GM12878 (cell line): ENCODE data around the gene COL3A1. TPM values are rescaled to one million over a fixed set of nuclear protein-coding genes. Genes with fewer than 3 reads are reported as not detected.

Source experiments
- BACH1 ChIP-seq: fragments of 450-650 bp; IDR thresholded peaks from 2 replicates; pipeline ENCODE4 v1.6.1; 2017; ENCODE audit warnings: mild to moderate bottlenecking, borderline replicate concordance
- IKZF1 ChIP-seq: fragments of 450-650 bp; conservative IDR thresholded peaks from 2 replicates; pipeline ENCODE4 v1.6.1; 2017; ENCODE audit warnings: antibody characterized with exemption, mild to moderate bottlenecking
- MEF2A ChIP-seq: IDR thresholded peaks from 2 replicates; pipeline ENCODE4 v1.6.1; 2011; ENCODE audit warnings: low read depth, mild to moderate bottlenecking, low read length, moderate library complexity; ENCODE audit not compliant: insufficient read depth
- MTA3 ChIP-seq: IDR thresholded peaks from 2 replicates; pipeline ENCODE4 v1.6.1; 2012; ENCODE audit warnings: low read length, inconsistent platforms, borderline replicate concordance
- NR2F1 ChIP-seq: fragments of 450-650 bp; conservative IDR thresholded peaks from 2 replicates; pipeline ENCODE4 v1.6.1; 2017; ENCODE audit warnings: mild to moderate bottlenecking
- NRF1 ChIP-seq: conservative IDR thresholded peaks from 2 replicates; pipeline ENCODE4 v1.6.1; 2011; ENCODE audit warnings: mild to moderate bottlenecking, low read depth, low read length, improper control_type of control experiment
- POU2F2 ChIP-seq: IDR thresholded peaks from 3 replicates; pipeline ENCODE4 v1.6.1; 2011; ENCODE audit warnings: low read depth, mild to moderate bottlenecking, low read length, borderline replicate concordance
- RCOR1 ChIP-seq: conservative IDR thresholded peaks from 2 replicates; pipeline ENCODE4 v1.6.1; 2012; ENCODE audit warnings: low read depth, low read length, improper control_type of control experiment
- RELA ChIP-seq: fragments of 450-650 bp; IDR thresholded peaks from 2 replicates; pipeline ENCODE4 v1.8.0; 2014; ENCODE audit warnings: borderline replicate concordance; ENCODE audit not compliant: partially characterized antibody
- SIX5 ChIP-seq: IDR thresholded peaks from 2 replicates; pipeline ENCODE4 v1.6.1; 2011; ENCODE audit warnings: mild to moderate bottlenecking, low read depth, low read length, moderate library complexity; ENCODE audit not compliant: severe bottlenecking
- SMC3 ChIP-seq: IDR thresholded peaks from 2 replicates; pipeline ENCODE4 v1.6.1; 2011; ENCODE audit warnings: low read length, improper control_type of control experiment, borderline replicate concordance
- SP1 ChIP-seq: IDR thresholded peaks from one replicate; pipeline ENCODE4 v1.6.1; 2011; ENCODE audit warnings: low read depth, low read length
- SUPT20H ChIP-seq: IDR thresholded peaks from 2 replicates; pipeline ENCODE4 v1.6.1; 2011; ENCODE audit warnings: low read depth, mild to moderate bottlenecking, low read length, moderate library complexity, borderline replicate concordance; ENCODE audit not compliant: control insufficient read depth
- TAF1 ChIP-seq: IDR thresholded peaks from 2 replicates; pipeline ENCODE4 v1.6.1; 2011; ENCODE audit warnings: mild to moderate bottlenecking, low read depth, low read length, borderline replicate concordance
- TARDBP ChIP-seq: IDR thresholded peaks from 2 replicates; pipeline ENCODE4 v1.6.1; 2016; ENCODE audit warnings: borderline replicate concordance
- TBL1XR1 ChIP-seq: IDR thresholded peaks from 2 replicates; pipeline ENCODE4 v1.6.1; 2012; ENCODE audit warnings: low read depth, low read length, improper control_type of control experiment
- ZNF384 ChIP-seq: IDR thresholded peaks from 2 replicates; pipeline ENCODE4 v1.6.1; 2012; ENCODE audit warnings: low read depth, mild to moderate bottlenecking, low read length, improper control_type of control experiment, borderline replicate concordance
- polyA plus RNA-seq, 11 experiments: library from polyadenylated mRNA; depleted of rRNA in 4 of 11; unstranded in 6 of 11; stranded (reverse) in 5 of 11; fragments of >200 nt; fragmentation: Nextera tagmentation in 4 of 11; fragmentation: Illumina TruSeq in 1 of 11; extraction: Ambion mirVana in 4 of 11; extraction: Trizol in 1 of 11; gene quantifications; 1 replicate in 1 of 11; 2 replicates in 10 of 11; pipeline versions ENCODE4 v1.2.1 to v1.2.3, GENCODE V29; 2011 to 2016; ENCODE audit warnings: inconsistent platforms in 2 of 11, missing spikeins in 2 of 11, low read depth in 1 of 11
- total RNA-seq, 4 experiments: library from RNA; depleted of rRNA in 3 of 4; stranded (reverse); fragments of >200 nt in 3 of 4; fragmentation: Illumina TruSeq in 1 of 4; extraction: Trizol in 1 of 4; gene quantifications; 2 replicates each; pipeline versions ENCODE4 v1.2.1 to v1.2.3, GENCODE V29; 2013 to 2021
- TF ChIP-seq, protein P1 (sequence below): fragments of 450-650 bp; IDR thresholded peaks from 2 replicates; pipeline ENCODE4 v1.6.1; 2017; ENCODE audit warnings: mild to moderate bottlenecking, moderate library complexity
- TF ChIP-seq, protein P2 (sequence below): IDR thresholded peaks from 2 replicates; pipeline ENCODE4 v1.6.1; 2012; ENCODE audit warnings: low read depth, low read length, improper control_type of control experiment
- TF ChIP-seq, protein P3 (sequence below): fragments of 450-650 bp; IDR thresholded peaks from 2 replicates; pipeline ENCODE4 v1.6.1; 2016; ENCODE audit warnings: mild to moderate bottlenecking
- TF ChIP-seq, protein P4 (sequence below): fragments of 450-650 bp; IDR thresholded peaks from 2 replicates; pipeline ENCODE4 v1.6.1; 2017; ENCODE audit warnings: low read depth, mild to moderate bottlenecking, moderate library complexity
- TF ChIP-seq, protein P5 (sequence below): fragments of 450-650 bp; IDR thresholded peaks from 2 replicates; pipeline ENCODE4 v1.6.1; 2014; ENCODE audit warnings: mild to moderate bottlenecking

COL3A1 gene
- total and polyA plus RNA-seq, 10 of the 15 experiments (the other 5 are each of a cell fraction or from before 2014, with no cell fraction given): 0.04 to 0.67 (median 0.10) TPM; not detected in 2

DNA sequence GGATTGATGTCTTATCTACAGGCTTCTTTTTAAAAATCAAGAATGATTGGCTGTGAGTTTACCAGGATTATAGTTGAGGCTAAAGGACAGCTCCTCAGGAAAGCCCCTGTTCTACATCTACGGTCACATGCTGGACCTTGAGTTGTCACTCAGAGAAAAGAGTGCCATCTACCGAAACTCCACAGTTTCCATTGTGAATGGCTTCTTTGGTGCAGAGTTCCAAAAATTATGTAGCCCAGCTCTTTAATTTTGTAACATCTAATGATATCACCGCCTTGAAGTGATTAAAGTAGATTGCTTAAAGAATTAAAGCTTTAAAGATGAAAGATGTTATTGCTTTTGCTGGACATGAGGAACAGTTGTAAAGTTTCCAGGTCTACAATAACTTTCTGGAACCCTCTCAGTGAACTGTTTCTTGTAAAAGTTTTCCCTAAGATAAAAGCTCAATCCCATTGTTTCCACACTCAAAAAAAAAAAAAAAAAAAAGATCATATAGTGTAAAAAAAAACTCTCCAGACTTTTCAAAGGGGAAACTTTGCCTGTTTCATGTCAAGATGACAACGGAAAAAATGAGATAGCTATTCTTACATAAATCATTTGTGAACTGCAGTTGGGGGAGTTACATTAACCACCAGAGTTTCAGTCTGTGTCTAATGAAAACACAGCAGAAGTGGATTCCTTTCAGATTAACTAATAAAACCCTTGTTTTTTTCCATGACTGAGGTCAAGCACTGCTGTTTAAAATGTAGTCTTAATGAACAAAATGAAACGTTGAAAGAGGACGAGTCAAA, 4.3 kb downstream of the COL3A1 start (continued):
- TF ChIP-seq BACH1 (no peak; the same call in 1 of the 2 replicates), POU2F2 (0 out of 3 replicates have a peak, but pooled peaks have one; percentile 19), SP1 (no peak), MTA3 (no peak), IKZF1 (peak; percentile 38), SUPT20H (no peak), RCOR1 (no peak), RELA (peak; percentile 32), TARDBP (no peak), MEF2A (0 out of 2 replicates have a peak, but pooled peaks have one; percentile 5), NR2F1 (no peak), NRF1 (no peak), SIX5 (no peak), SMC3 (peak; percentile 18; the same call in 1 of the 2 replicates), ZNF384 (peak; percentile 72; the same call in 1 of the 2 replicates), TBL1XR1 (no peak), TAF1 (no peak)
- TF ChIP-seq, protein P1, sequence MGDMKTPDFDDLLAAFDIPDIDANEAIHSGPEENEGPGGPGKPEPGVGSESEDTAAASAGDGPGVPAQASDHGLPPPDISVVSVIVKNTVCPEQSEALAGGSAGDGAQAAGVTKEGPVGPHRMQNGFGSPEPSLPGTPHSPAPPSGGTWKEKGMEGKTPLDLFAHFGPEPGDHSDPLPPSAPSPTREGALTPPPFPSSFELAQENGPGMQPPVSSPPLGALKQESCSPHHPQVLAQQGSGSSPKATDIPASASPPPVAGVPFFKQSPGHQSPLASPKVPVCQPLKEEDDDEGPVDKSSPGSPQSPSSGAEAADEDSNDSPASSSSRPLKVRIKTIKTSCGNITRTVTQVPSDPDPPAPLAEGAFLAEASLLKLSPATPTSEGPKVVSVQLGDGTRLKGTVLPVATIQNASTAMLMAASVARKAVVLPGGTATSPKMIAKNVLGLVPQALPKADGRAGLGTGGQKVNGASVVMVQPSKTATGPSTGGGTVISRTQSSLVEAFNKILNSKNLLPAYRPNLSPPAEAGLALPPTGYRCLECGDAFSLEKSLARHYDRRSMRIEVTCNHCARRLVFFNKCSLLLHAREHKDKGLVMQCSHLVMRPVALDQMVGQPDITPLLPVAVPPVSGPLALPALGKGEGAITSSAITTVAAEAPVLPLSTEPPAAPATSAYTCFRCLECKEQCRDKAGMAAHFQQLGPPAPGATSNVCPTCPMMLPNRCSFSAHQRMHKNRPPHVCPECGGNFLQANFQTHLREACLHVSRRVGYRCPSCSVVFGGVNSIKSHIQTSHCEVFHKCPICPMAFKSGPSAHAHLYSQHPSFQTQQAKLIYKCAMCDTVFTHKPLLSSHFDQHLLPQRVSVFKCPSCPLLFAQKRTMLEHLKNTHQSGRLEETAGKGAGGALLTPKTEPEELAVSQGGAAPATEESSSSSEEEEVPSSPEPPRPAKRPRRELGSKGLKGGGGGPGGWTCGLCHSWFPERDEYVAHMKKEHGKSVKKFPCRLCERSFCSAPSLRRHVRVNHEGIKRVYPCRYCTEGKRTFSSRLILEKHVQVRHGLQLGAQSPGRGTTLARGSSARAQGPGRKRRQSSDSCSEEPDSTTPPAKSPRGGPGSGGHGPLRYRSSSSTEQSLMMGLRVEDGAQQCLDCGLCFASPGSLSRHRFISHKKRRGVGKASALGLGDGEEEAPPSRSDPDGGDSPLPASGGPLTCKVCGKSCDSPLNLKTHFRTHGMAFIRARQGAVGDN: no peak
- TF ChIP-seq, protein P2, sequence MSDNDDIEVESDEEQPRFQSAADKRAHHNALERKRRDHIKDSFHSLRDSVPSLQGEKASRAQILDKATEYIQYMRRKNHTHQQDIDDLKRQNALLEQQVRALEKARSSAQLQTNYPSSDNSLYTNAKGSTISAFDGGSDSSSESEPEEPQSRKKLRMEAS: peak; percentile 61; the same call in 1 of the 2 replicates
- TF ChIP-seq, protein P3, sequence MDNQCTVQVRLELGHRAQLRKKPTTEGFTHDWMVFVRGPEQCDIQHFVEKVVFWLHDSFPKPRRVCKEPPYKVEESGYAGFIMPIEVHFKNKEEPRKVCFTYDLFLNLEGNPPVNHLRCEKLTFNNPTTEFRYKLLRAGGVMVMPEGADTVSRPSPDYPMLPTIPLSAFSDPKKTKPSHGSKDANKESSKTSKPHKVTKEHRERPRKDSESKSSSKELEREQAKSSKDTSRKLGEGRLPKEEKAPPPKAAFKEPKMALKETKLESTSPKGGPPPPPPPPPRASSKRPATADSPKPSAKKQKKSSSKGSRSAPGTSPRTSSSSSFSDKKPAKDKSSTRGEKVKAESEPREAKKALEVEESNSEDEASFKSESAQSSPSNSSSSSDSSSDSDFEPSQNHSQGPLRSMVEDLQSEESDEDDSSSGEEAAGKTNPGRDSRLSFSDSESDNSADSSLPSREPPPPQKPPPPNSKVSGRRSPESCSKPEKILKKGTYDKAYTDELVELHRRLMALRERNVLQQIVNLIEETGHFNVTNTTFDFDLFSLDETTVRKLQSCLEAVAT: 0 out of 2 replicates have a peak, but pooled peaks have one; percentile 19
- TF ChIP-seq, protein P4, sequence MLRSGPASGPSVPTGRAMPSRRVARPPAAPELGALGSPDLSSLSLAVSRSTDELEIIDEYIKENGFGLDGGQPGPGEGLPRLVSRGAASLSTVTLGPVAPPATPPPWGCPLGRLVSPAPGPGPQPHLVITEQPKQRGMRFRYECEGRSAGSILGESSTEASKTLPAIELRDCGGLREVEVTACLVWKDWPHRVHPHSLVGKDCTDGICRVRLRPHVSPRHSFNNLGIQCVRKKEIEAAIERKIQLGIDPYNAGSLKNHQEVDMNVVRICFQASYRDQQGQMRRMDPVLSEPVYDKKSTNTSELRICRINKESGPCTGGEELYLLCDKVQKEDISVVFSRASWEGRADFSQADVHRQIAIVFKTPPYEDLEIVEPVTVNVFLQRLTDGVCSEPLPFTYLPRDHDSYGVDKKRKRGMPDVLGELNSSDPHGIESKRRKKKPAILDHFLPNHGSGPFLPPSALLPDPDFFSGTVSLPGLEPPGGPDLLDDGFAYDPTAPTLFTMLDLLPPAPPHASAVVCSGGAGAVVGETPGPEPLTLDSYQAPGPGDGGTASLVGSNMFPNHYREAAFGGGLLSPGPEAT: peak; percentile 80
- TF ChIP-seq, protein P5, sequence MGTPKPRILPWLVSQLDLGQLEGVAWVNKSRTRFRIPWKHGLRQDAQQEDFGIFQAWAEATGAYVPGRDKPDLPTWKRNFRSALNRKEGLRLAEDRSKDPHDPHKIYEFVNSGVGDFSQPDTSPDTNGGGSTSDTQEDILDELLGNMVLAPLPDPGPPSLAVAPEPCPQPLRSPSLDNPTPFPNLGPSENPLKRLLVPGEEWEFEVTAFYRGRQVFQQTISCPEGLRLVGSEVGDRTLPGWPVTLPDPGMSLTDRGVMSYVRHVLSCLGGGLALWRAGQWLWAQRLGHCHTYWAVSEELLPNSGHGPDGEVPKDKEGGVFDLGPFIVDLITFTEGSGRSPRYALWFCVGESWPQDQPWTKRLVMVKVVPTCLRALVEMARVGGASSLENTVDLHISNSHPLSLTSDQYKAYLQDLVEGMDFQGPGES: no peak
